NCI-H187 (cell line): ENCODE data around the gene GPNMB.
"Not testable (repeated sequence)": the region's sequence is repeated elsewhere in the genome, so short reads cannot be mapped to it uniquely, and the experiment has no call there.

Source experiments
- DNase-seq, 2 experiments: peaks; one replicate each; lab custom pipeline; 2025; lab: John Stamatoyannopoulos, UW

GPNMB gene

DNA sequence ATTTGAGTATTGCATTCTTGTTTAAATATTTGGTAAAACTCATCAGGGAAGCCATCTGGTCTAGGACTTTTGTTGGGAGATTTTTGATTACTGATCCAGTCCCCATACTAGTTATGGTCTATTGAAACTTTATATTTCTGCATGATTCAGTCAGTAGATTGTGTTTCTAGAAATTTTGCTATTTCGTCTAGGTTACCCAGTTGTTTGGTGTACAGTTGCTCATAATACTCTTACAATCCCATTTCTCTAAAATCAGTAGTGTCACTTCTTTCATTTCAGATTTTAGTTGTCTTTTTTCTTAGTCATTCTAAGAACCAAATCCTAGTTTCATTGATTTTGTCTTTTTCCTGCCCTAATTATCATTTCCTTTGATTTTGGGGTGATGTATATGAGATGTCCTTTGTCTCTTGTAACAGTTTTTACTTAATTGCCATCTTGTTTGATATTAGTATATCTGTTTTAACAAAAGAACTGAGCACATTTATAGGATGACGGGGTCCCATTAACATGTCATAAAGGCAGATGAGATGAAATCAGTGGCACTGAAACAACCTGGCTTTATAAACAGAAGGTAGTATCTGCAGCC, 60.5 kb downstream of the GPNMB start:
- DNase-seq, result no peak

DNA sequence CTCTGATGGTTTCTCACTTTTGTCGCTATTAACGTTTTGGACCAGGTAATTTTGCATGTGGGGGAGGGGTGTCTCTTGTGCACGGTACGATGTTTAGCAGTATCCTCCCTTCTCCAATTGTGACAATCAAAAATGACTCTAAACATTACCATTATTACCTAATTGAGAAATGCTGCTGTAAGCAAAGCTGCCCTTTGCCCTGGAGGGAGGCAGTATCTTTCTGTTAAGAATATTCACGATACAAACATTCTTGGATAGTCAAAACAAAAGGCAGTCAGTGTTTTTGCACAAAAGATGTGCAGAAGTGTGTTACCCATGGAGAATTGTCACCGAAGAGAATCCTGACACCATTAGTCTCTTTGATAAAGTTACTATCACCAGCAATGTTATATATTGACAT, 62.2 kb downstream of the GPNMB start:
- no peak for DNase-seq

DNA sequence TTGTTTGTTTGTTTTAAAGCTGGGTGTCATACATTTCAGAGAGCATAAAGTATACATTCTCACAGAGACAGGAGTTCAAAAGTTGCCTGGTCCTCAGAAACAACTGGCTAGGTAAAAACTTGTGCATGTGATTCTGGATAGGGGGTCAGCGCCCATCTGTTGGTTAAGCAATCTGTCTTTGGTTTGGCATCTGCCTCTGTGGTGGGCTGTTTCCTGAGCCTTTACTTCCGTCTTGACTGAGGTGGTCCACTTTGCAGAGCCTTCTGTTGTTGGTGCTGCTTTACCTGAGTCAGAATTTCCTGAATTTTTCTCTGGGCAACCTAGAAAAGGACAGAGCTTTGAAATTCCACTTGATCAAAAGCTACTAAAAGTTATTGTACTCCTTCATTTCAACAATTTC, 65.6 kb downstream of the GPNMB start:
- DNase-seq, result not testable (repeated sequence)

DNA sequence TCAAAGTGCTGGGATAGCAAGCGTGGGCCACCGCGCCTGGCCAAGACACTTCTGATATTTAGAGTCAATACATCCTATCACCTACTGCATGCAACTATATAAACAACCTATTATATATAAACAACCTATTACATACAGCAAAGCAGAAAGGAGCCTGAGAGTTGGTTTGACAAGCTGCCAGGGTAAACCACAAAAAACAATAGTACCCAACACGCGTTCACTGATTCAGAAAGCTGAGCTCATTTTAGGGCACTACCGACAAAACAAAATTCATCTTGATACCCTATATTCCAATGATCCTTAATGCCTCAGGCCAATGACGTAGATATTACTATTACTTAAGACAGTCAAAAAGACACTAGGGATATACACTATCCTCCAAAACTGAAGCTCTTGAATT, 68.8 kb downstream of the GPNMB start:
- no peak for DNase-seq
